Stimulated activated CD4-positive, alpha-beta T cell treated with anti-CD3 and anti-CD28 coated beads, Interleukin-1b, Interleukin-23, amount 100 ng/mL, for 1 hour (primary cell): Measurements from ENCODE around the gene EHMT1.
"Not testable (repeated sequence)": the region's sequence is repeated elsewhere in the genome, so short reads cannot be mapped to it uniquely, and the experiment has no call there.

Source experiments
- DNase-seq, 2 donors: peaks; one replicate each; pipeline ENCODE4 v3.0.0-alpha.2; 2020; ENCODE audit warnings: low read depth in 2 of 2

The EHMT1 gene

DNA sequence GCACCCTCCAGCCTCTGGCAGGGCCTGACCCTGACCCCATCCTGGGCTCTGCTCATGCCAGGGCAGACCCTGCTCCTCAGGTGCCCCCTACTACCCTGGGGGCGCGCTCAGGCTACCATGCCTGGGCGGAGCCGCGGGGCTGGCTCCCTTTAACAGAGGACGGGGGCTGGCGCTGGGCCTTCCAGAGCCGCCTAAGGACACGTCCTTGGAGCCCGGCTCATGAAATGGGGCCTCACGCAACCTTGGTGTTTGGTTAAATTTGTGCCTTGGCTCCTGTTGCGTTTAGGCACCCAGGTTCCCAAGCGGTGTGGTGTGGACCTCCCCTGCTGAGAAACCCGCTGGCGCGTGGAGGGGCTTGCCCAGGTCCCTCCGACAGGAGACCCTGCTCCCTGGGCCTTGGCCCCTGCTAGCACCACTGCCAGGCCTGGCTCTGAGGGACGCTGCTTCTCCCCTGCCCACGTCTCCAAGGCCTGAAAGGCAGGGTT is 3.4 kb upstream of the EHMT1 start:
- DNase-seq, result no peak

GRCh38 chr9:137619240-137620047 is 639 bp downstream of the EHMT1 start:
- no peak for DNase-seq

DNA sequence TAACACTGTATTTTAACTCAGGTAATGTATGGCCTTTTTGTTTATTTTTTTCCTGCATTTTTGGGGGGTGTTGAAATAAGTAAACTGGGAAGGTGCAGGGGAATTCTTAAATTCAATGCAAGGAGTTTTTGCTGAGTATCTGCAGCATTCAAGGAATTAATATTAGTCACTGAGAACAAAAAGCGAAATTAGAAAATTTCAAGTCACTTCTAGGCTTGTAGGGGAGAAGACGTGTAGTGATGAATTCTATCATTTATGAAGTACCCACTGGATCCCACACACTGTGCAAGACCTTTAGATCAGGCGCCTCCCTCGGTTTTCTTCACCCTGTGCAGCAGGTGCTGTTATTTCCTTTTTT is 1.2 kb downstream of the EHMT1 start:
- DNase-seq, result no peak

DNA sequence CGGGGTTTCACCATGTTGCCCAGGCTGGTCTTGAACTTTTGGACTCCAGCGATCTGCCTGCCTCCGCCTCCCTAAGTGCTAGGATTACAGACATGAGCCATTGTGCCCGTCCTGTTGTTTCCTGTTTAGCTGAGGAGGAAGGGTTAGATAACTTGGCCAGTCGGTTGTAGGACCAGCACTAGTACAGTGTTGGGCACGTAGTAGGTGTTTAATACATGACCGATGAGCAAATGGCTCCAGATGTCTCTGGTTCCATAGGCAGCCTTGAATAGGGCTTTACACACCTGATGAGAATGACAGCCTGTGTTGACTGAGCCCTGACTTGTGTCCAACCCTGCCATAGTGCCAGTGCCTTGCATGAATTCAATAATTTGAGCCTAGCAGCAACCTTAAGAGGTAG is 1.8 kb downstream of the EHMT1 start:
- no peak for DNase-seq

DNA sequence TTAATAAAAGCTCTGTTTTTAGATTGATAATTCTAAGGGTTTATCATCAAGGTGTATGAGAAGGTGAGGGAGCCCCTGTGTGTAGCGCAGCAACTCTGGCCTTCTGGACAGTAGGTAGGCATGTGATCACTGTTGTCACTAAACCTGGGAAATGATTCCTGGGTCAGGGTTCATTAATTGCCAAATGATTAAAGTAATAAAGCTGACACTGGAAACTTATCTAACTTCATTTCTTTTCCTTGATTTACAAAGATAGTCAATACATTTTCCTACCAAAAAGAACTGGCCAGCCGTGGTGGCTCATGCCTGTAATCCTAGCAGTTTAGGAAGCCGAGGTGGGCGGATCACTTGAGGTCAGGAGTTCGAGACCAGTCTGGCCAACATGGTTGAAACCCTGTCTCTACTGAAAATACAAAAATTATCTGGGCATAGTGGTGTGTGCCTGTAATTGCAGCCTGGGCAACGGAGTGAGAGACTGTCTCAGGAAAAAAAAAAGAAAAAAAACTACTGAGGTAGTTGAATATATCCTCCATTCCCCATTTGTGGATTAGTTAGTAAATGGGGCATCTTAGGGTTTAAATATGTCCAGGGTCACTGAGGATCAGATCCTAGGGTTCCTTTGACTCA is 2.4 kb downstream of the EHMT1 start:
- DNase-seq, result no peak

DNA sequence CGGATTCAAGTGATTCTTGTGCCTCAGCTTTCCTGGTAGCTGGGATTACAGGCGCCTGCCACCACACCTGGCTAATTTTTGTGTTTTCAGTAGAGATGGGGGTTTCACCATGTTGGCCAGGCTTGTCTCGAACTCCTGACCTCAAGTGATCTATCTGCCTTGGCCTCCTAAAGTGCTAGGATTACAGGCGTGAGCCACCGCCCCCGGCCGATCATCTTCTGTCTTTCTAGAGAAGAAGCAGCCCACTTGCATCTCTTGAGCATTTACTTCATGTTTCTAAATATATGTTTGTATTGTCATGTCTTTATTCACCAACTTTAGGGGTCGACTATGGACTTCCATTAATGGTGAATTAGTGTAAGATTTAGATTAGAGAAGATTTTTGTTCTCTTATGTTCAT is 3.4 kb downstream of the EHMT1 start:
- not testable (repeated sequence) for DNase-seq

DNA sequence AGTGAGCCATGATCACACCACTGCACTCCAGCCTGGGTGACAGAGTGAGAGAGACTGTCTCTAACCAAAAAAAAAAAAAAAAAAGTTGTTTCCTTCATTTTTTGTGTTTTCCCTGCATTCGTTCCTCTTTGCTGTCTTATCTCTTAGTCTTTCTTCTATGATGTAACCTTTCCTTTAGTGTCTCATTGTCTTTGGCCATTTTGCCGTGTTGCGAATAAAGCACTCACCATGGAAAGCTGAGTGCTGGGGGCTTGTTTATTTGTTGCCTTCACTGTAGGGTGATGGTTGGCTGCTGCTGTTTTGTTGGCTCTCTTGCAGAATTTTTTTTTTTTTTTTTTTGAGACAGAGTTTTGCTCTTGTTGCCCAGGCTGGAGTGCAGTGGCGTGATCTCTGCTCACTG is 7.7 kb downstream of the EHMT1 start:
- DNase-seq, result no peak

GRCh38 chr9:137627406-137627805 is 8.6 kb downstream of the EHMT1 start:
- not testable (repeated sequence) for DNase-seq

- DNase-seq, result no peak
Measured at GRCh38 chr9:137630126-137630525, 11.3 kb downstream of the EHMT1 start.

DNA sequence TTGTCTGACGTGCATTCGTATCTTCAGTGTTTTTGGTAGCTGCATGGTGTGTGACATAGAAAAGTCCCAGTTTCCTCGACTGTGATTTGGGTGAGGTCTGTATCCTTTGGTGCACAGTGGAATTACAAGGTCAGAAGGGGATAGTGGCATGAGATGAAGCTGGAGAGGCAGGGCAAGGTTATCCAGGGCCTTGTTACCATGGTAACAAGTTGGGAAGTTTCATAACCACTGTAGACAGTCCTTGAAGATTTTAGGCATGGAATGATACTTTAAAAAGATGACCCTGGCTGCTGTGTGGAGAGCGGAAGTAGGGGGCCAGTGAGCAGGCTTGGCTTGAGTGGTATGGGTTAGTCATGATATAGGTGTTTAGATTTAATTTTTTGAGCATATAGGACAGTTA is 11.9 kb downstream of the EHMT1 start:
- no peak for DNase-seq

DNA sequence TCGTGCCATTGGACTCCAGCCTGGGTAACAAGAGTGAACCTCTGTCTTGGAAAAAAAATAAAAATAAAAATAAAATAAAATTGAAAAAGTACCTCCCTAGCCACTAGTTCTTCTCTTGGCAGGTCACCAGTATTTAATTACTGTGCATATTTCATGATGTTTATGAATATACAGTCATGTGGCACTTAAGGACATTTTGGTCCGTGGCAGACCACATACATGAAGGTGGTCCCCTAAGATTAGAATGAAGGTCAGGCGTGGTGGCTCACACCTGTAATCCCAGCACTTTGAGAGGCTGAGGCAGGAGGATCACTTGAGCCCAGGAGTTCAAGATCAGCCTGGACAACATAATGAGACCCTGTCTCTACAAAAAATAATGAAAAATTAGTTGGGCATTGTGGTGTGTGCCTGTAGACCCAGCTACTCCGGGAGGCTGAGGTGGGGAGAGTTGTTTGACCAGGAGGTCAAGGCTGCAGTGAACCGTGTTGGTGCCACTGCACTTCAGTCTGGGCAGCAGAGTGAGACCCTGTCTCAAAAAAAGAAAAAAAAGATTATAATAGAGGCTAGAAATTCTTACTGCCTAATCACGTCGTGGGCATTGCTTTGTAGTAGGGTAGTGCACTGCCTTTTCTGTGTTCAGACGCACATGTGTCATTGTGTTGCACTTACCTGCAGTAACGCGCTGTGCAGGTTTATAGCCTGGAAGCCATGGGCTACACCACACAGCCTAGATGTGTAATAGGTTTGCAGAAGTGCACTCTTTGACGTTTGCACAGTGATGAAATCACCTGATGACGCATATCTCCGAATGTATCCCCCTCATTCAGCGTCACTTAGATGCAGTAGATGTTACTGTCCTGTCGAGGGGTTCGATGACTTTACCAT is 12.8 kb downstream of the EHMT1 start:
- no peak for DNase-seq

- no peak for DNase-seq
Measured at GRCh38 chr9:137632230-137633161, 13.7 kb downstream of the EHMT1 start.

- no peak for DNase-seq
Measured at GRCh38 chr9:137634016-137634415, 15.2 kb downstream of the EHMT1 start.

- DNase-seq, result no peak
Measured at GRCh38 chr9:137638680-137639079, 19.9 kb downstream of the EHMT1 start.

- DNase-seq, result no peak
Measured at GRCh38 chr9:137639303-137640051, 20.7 kb downstream of the EHMT1 start.

- no peak for DNase-seq
Measured at GRCh38 chr9:137640862-137641261, 22.1 kb downstream of the EHMT1 start.

DNA sequence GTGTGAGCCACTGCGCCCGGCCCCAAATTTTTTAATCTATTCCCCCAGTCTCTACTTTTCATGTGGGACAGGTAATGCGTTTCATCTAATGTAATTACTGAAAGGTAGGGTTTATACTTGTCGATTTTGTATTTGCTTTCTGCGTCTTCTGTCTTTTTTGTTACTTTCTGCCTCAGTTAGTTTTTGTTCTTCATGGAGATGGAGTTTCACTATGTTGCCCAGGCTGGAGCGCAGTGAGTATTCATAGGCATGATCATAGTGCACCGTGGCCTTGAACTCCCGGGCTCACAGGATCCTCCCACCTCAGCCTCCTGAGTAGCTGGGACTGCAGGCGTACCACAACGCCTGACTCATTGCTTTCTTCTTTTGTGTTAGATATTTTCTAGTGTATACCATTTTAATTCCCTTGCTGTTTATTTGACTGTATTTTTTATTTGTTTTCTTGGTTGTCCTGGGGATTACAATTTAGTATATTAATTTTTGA is 23.4 kb downstream of the EHMT1 start:
- DNase-seq, result no peak

DNA sequence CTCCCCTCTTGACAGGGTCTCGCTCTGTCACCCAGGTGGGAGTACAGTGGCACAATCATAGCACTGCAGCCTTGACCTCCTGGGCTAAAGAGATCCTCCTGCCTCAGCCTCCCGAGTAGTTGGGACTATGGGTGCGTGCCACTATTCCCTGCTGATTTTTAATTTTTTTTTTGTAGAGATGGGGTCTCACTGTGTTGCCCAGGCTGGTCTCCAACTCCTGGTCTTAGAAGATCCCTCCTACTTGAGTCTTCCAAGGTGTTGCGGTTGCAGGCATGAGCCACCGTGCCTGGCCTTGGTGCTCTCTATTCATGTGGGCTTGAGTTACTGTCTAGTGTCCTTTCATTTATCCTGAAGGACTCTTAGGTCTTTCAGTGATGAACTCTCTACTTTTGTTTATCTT is 24.1 kb downstream of the EHMT1 start:
- no peak for DNase-seq

- DNase-seq, result no peak
Measured at GRCh38 chr9:137643921-137644320, 25.1 kb downstream of the EHMT1 start.

DNA sequence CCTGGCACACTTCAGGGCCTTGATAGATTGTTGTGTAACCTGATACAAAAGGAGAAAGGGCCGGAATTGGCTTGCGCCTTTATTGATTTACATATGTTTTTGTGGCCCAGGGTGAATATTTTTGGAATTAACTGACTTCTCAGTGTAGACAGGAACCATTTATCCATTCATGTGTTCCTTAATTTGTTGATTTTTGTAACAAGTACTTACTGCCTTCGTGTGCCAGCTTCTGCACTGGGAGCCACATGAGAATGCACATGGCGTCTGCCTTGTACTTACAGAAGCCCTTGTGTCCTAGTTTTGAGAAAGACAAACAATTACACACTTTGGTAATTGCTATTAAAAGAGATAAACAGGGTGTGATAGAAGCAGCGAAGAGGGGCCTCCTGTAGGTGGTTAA is 26.4 kb downstream of the EHMT1 start:
- no peak for DNase-seq
